Right lobe of liver (tissue), 4 donors: ENCODE data around the gene TAF11L6.

Experiments
- POLR2A ChIP-seq: fragments of 450-650 bp; IDR thresholded peaks from one replicate; pipeline ENCODE4 v1.6.1; 2017; ENCODE audit warnings: antibody characterized with exemption, mild to moderate bottlenecking
- TF ChIP-seq, protein P1 (sequence below), 4 donors: fragments of 200-600 bp in 3 of 4; fragments of 450-650 bp in 1 of 4; IDR thresholded peaks; one replicate each; pipeline versions ENCODE4 v1.5.1 to v1.8.0; 2016 to 2022; ENCODE audit warnings: antibody characterized with exemption in 4 of 4, mild to moderate bottlenecking in 2 of 4
- donor health status: DM: no; HTN: no; CAD: no.
- donor health status: DM: no; HTN: no; CAD: no.
- donor health status: DM: no; HTN: yes; CAD: no.

DNA sequence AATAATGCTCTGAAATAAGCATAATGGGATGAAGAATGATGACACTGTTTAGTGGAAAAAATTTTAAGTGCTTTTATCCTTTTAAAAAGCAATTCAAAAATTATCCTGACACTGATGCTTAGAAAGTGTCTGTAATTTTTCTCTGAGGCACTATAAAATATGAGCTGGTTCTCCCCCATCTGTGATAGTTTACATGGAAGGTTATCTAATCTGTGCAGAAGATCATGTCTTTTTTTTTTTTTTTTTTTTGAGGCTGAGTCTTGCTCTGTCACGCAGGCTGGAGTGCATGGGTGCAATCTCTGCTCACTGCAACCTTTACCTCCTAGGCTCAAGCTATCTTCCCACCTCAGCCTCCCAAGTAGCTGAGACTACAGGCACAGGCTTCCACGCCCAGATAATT lies 45.7 kb upstream of the TAF11L6 start:
- TF ChIP-seq, protein P1, sequence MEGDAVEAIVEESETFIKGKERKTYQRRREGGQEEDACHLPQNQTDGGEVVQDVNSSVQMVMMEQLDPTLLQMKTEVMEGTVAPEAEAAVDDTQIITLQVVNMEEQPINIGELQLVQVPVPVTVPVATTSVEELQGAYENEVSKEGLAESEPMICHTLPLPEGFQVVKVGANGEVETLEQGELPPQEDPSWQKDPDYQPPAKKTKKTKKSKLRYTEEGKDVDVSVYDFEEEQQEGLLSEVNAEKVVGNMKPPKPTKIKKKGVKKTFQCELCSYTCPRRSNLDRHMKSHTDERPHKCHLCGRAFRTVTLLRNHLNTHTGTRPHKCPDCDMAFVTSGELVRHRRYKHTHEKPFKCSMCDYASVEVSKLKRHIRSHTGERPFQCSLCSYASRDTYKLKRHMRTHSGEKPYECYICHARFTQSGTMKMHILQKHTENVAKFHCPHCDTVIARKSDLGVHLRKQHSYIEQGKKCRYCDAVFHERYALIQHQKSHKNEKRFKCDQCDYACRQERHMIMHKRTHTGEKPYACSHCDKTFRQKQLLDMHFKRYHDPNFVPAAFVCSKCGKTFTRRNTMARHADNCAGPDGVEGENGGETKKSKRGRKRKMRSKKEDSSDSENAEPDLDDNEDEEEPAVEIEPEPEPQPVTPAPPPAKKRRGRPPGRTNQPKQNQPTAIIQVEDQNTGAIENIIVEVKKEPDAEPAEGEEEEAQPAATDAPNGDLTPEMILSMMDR (IDR thresholded peaks at IDR 0.05), result no peak
- TF ChIP-seq POLR2A, result no peak
